Fibroblast of lung (primary cell): ENCODE data around the gene GARNL3. TPM values are rescaled to one million over a fixed set of nuclear protein-coding genes. Genes with fewer than 3 reads are reported as not detected.

ENCODE experiments used
- DNase-seq, 2 donors: peaks; one replicate each; pipeline versions ENCODE4 v3.0.0 to v3.0.0-alpha.2; 2010; ENCODE audit warnings: low read depth in 2 of 2
- H2AFZ ChIP-seq: 2 replicates; pipeline ENCODE4 v1.5.1; 2012; ENCODE audit warnings: low read length, control low read depth, inconsistent platforms
- H3K27ac ChIP-seq: 2 replicates; pipeline ENCODE4 v1.5.1; 2011; ENCODE audit warnings: low read length, control low read depth; ENCODE audit not compliant: insufficient read depth
- H3K27me3 ChIP-seq: 2 replicates; pipeline ENCODE4 v1.5.1; 2011; ENCODE audit warnings: mild to moderate bottlenecking, low read length; ENCODE audit not compliant: control insufficient read depth, insufficient read depth
- H3K36me3 ChIP-seq: 2 replicates; pipeline ENCODE4 v1.5.1; 2011; ENCODE audit warnings: low read length; ENCODE audit not compliant: control insufficient read depth, insufficient read depth
- H3K4me1 ChIP-seq: 2 replicates; pipeline ENCODE4 v1.5.1; 2011; ENCODE audit warnings: low read length; ENCODE audit not compliant: control insufficient read depth, insufficient read depth; ENCODE audit errors: extremely low read depth
- H3K4me2 ChIP-seq: 2 replicates; pipeline ENCODE4 v1.5.1; 2011; ENCODE audit warnings: low read length, control low read depth; ENCODE audit not compliant: insufficient read depth; ENCODE audit errors: extremely low read depth
- H3K4me3 ChIP-seq, 4 experiments: fragments of 200-600 bp in 1 of 4; sonication (generic) in 1 of 4; replicated peaks in 1 of 4; 2 replicates each; pipeline ENCODE4 v1.5.1; 2011 to 2016; ENCODE audit warnings: low read length in 4 of 4, low read depth in 3 of 4, mild to moderate bottlenecking in 3 of 4, control low read depth in 2 of 4, inconsistent platforms in 1 of 4, mixed read lengths in 1 of 4; ENCODE audit not compliant: insufficient read depth in 1 of 4; ENCODE audit errors: control extremely low read depth in 1 of 4
- H3K79me2 ChIP-seq: 2 replicates; pipeline ENCODE4 v1.5.1; 2012; ENCODE audit warnings: mild to moderate bottlenecking, low read length, inconsistent platforms; ENCODE audit not compliant: control insufficient read depth, insufficient read depth
- H3K9ac ChIP-seq: 2 replicates; pipeline ENCODE4 v1.5.1; 2011; ENCODE audit warnings: mild to moderate bottlenecking, low read length, control low read depth; ENCODE audit not compliant: insufficient read depth
- H3K9me3 ChIP-seq: 2 replicates; pipeline ENCODE4 v1.5.1; 2012; ENCODE audit warnings: low read depth, low read length; ENCODE audit not compliant: control insufficient read depth, insufficient read depth
- H4K20me1 ChIP-seq: 2 replicates; pipeline ENCODE4 v1.5.1; 2011; ENCODE audit warnings: low read length; ENCODE audit not compliant: control insufficient read depth, insufficient read depth; ENCODE audit errors: extremely low read depth
- EZH2 ChIP-seq: IDR thresholded peaks from 2 replicates; pipeline ENCODE4 v1.5.1; 2012; ENCODE audit warnings: low read length, control low read depth, mild to moderate bottlenecking; ENCODE audit errors: missing control alignments
- polyA plus RNA-seq, 2 donors: library from polyadenylated mRNA; depleted of rRNA in 1 of 2; stranded (reverse) in 1 of 2; unstranded in 1 of 2; fragments of >200 nt; gene quantifications; 2 replicates each; pipeline ENCODE4 v1.2.1, GENCODE V29; 2011 to 2012; ENCODE audit warnings: missing spikeins in 1 of 2
- total RNA-seq: library from RNA; depleted of rRNA; stranded (reverse); fragments of >200 nt; gene quantifications from 2 replicates; pipeline ENCODE4 v1.2.1, GENCODE V29; 2014
- TF ChIP-seq, protein P1 (sequence below), 2 donors: IDR thresholded peaks in 1 of 2; conservative IDR thresholded peaks in 1 of 2; 1 replicate in 1 of 2; 2 replicates in 1 of 2; pipeline ENCODE4 v1.5.1; 2011 to 2012; ENCODE audit warnings: low read length in 2 of 2, control low read depth in 1 of 2, inconsistent platforms in 1 of 2, low read depth in 1 of 2, mild to moderate bottlenecking in 1 of 2

The GARNL3 gene
- total and polyA plus RNA-seq, 2 donors (not counting 1 experiment from before 2014, with no cell fraction given), result 1.5 to 6.4 TPM

DNA sequence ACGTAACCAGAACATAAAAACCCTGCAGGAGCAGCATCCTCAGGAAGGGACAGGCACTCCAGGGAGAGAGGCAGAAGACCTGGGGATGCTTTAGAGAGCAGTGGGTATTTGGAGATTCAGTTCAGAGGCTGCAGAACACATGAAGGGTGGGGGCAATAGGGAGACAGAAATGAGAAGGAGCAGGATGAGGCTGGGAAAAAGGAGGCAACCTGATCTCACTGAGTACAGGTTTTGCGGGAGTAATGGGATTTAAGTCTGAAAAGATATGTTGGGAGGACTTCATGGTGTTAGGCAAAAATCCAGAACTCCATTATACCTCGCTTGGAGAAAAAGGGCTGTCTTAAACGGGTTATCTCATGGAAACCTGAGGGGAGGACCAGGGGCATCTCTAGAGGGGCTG is 41.3 kb upstream of the GARNL3 start:
- Histone ChIP-seq H3K4me2 (no peak overlapping the region), H4K20me1 (no peaks in the 10 kb centered on the region), H3K4me1 (no peaks in the 10 kb centered on the region), H3K9ac (no peak overlapping the region), H3K36me3 (no peaks in the 10 kb centered on the region), H2AFZ (no peak overlapping the region), H3K9me3 (no peaks in the 10 kb centered on the region), H3K79me2 (no peaks in the 10 kb centered on the region), H3K27me3 (peaks cover 20% of the 10 kb centered on the region), H3K4me3 (no peak overlapping the region), H3K27ac (no peak overlapping the region)
- TF ChIP-seq, protein P1, sequence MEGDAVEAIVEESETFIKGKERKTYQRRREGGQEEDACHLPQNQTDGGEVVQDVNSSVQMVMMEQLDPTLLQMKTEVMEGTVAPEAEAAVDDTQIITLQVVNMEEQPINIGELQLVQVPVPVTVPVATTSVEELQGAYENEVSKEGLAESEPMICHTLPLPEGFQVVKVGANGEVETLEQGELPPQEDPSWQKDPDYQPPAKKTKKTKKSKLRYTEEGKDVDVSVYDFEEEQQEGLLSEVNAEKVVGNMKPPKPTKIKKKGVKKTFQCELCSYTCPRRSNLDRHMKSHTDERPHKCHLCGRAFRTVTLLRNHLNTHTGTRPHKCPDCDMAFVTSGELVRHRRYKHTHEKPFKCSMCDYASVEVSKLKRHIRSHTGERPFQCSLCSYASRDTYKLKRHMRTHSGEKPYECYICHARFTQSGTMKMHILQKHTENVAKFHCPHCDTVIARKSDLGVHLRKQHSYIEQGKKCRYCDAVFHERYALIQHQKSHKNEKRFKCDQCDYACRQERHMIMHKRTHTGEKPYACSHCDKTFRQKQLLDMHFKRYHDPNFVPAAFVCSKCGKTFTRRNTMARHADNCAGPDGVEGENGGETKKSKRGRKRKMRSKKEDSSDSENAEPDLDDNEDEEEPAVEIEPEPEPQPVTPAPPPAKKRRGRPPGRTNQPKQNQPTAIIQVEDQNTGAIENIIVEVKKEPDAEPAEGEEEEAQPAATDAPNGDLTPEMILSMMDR (conservative IDR thresholded peaks at IDR 0.05 in 1 of 2, IDR thresholded peaks at IDR 0.05 in 1 of 2; ENCODE audit: low read depth in 1 of 2, low read length in 2 of 2), result no peak
- no peak for TF ChIP-seq EZH2
- no peak for DNase-seq

GRCh38 chr9:127223810-127224177 is 40.8 kb upstream of the GARNL3 start:
- Histone ChIP-seq H3K27ac (no peak overlapping the region), H3K9me3 (no peaks in the 10 kb centered on the region), H3K4me1 (no peaks in the 10 kb centered on the region), H3K27me3 (peaks cover 20% of the 10 kb centered on the region), H3K4me2 (peak overlapping the region; percentile 87), H3K4me3 (peak overlapping the region in 2 of 4 experiments; percentile 23 to 59), H4K20me1 (no peaks in the 10 kb centered on the region), H2AFZ (no peak overlapping the region), H3K79me2 (no peaks in the 10 kb centered on the region), H3K36me3 (no peaks in the 10 kb centered on the region), H3K9ac (no peak overlapping the region)
- DNase-seq, result no peak
- TF ChIP-seq, protein P1 (conservative IDR thresholded peaks at IDR 0.05 in 1 of 2, IDR thresholded peaks at IDR 0.05 in 1 of 2; ENCODE audit: low read depth in 1 of 2, low read length in 2 of 2), result no peak
- TF ChIP-seq EZH2, result no peak

GRCh38 chr9:127224178-127224882 is 40.2 kb upstream of the GARNL3 start:
- no peaks in the 10 kb centered on the region for H3K79me2 ChIP-seq
- H3K4me1 ChIP-seq, result no peaks in the 10 kb centered on the region
- H3K36me3 ChIP-seq, result no peaks in the 10 kb centered on the region
- peak; percentile 64 to 76 for DNase-seq
- TF ChIP-seq, protein P1 (conservative IDR thresholded peaks at IDR 0.05 in 1 of 2, IDR thresholded peaks at IDR 0.05 in 1 of 2; ENCODE audit: low read depth in 1 of 2, low read length in 2 of 2), result peak in 1 of 2 donors; percentile 36
- no peak for TF ChIP-seq EZH2
- H3K9me3 ChIP-seq, result no peaks in the 10 kb centered on the region
- no peak overlapping the region for H3K27ac ChIP-seq
- H3K4me2 ChIP-seq, result peak overlapping the region; percentile 87
- no peak overlapping the region for H3K9ac ChIP-seq
- H3K4me3 ChIP-seq, result peak overlapping the region; percentile 29 to 64 (median 52)
- peak overlapping the region; percentile 88 for H2AFZ ChIP-seq
- no peaks in the 10 kb centered on the region for H4K20me1 ChIP-seq
- H3K27me3 ChIP-seq, result peaks cover 20% of the 10 kb centered on the region
